ENCODE data around the gene CD300LD. TPM values are rescaled to one million over a fixed set of nuclear protein-coding genes. Genes with fewer than 3 reads are reported as not detected.

CD300LD gene
- total RNA-seq = not detected in 2 replicates

DNA sequence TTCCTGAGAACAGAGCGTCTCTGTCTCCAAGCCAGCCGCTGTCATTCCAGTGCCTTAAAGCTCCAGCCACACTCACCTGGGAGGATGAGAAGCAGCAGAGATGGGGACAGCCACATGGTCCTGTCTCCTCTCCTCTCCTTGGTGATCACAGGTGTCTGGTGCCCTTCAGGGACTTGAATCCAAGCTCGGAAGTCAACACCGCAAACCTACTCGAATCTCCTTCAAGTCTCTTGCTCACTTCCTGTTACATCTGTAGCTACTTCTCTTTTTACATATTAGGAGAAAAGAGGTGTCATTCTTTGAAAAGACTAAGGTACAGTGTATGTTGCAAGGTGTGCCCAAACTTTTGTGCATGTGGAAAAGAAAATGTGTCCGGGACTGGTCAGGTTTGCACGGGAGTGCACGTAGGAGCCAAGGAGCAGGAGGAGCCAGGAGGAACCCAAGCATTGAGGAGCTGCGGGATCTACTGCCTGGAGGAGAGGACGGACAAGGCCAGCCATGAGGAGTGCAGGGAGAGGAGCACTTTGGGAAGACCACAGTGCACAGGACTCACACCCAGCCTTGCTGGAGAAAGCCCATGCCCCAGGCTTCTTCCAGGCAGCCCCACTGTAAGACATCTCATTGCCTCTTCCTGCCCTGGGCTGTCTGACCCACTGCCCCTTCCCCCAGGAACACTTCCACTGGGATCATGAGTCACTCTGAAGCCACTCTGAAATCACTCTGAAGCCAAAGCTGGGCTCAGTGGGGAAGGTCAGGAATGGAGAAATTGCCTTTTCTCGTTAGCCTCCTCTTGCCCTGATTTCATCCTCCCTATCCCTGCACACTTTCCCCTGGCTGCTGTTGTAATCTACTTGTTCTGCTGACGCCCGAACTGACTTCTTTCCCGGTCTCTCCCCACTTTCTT, at the start of gene CD300LD:
Gene CD300LD (minus strand): TSS at position 197 of the 904 bp plus-strand sequence. CDS start 81 bp downstream, at position 116.

DNA sequence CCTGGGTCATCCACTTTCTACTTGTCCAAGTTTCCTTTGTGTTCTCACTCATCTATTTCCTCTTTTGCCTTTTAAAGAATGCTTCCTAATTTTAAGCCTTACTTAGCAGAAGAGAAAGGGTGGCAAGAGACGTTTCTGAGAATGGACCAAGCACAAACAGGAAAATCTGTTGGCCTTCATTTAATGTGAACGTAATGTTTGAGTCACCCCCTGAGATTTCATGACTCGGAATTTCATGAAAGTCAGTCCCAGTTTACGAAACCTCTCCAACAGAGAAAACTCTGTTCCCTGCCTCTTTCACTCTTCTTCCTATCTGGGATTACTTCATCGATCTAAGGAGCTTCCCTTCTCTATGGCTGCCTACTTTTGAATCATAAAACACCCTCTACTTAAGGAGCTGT, 31.6 kb upstream of the CD300LD start, which contains the start of gene CD300E:
Gene CD300E (minus strand): TSS at position 46 of the 401 bp plus-strand sequence. CDS start 117 bp downstream, outside the sequence.

DNA sequence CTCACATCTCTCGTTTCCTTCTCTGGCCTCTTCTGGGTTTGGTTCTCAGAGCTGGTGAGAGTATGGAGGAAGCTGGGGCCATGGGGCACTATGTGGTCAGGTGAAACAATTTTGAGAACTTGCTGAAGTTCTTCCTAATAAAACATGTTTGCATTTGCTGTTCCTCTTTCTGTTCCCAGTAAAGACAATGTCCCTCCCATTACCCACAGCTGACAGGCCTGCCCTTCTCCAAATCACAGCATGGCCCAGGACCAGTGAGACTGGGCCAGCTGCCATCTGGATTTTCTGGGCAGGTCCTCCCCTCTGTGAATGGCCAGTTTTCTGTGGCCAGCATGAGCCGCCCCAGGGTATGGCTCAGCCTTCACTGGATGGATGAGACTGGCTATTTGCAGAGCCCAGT, 24.7 kb downstream of the CD300LD start, which contains the start of gene CD300H:
Gene CD300H (minus strand): TSS at position 113 of the 400 bp plus-strand sequence.

DNA sequence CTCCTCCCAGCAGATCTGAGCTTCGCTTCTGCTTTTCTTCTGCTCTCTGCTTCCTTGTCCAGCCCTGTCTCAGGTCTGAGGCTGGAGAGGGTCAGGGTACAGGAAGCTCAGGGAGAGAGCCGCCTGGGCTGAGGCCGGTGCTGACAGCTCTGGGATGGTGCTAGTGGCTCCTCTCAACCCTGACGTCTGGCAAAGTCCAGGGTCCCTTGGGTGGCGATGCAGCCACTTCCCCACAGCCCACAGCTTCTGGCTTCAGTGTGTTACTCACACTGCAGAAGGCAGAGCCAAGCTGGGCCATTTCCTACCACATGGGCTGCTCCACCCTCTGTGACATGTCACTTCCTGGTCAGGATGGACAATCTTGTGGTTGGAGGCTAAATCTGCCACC, 46.2 kb downstream of the CD300LD start, which contains the start of gene CD300C:
Gene CD300C (minus strand): TSS at position 273 of the 388 bp plus-strand sequence. CDS start 333 bp downstream, outside the sequence.

GRCh38 chr17:74531231-74531761, 60.8 kb downstream of the CD300LD start, which contains the start of gene CD300LB:
Gene CD300LB, minus strand, starts transcription at chr17:74531475. Its CDS starts 125 bp downstream, at chr17:74531350.

Other genes starting within 250 kb of the CD300LD start
- gene BTBD17, start 230.4 kb downstream of the CD300LD start, total RNA-seq = not detected in 2 replicates
- gene GPR142, start 224.8 kb downstream of the CD300LD start, total RNA-seq = not detected in 2 replicates
- gene GPRC5C, start 160.2 kb downstream of the CD300LD start, total RNA-seq = 36.2 and 36.9 TPM in 2 replicates
- gene CD300A, start 125.6 kb downstream of the CD300LD start, total RNA-seq = not detected in 2 replicates
- not detected in 2 replicates for gene CD300LB, start 60.8 kb downstream of the CD300LD start, total RNA-seq
- not detected in 2 replicates for gene CD300C, start 46.2 kb downstream of the CD300LD start, total RNA-seq
- not detected in 2 replicates for gene CD300H, start 24.8 kb downstream of the CD300LD start, total RNA-seq
- under 0.01 TPM in 1 of 2 replicates, not detected in the other for gene CD300E, start 31.5 kb upstream of the CD300LD start, total RNA-seq
- not detected in 2 replicates for gene CD300LF, start 120.6 kb upstream of the CD300LD start, total RNA-seq
- 0.48 and 0.64 TPM in 2 replicates for gene RAB37, start 145.0 kb upstream of the CD300LD start, total RNA-seq
- 39.5 and 88.5 TPM in 2 replicates for gene NHERF1, start 156.3 kb upstream of the CD300LD start, total RNA-seq
- 34.0 and 37.7 TPM in 2 replicates for gene NAT9, start 184.1 kb upstream of the CD300LD start, total RNA-seq

Data from tracheal epithelial cell (primary cell).